IPS-NIHi7 (cell line): ENCODE data around the gene ZGPAT.
"Not testable (repeated sequence)": the region's sequence is repeated elsewhere in the genome, so short reads cannot be mapped to it uniquely, and the experiment has no call there.

ENCODE experiments used
- DNase-seq: peaks from one replicate; pipeline ENCODE4 v3.0.0; 2012; ENCODE audit warnings: mixed read lengths; ENCODE audit errors: extremely low spot score

ZGPAT gene

DNA sequence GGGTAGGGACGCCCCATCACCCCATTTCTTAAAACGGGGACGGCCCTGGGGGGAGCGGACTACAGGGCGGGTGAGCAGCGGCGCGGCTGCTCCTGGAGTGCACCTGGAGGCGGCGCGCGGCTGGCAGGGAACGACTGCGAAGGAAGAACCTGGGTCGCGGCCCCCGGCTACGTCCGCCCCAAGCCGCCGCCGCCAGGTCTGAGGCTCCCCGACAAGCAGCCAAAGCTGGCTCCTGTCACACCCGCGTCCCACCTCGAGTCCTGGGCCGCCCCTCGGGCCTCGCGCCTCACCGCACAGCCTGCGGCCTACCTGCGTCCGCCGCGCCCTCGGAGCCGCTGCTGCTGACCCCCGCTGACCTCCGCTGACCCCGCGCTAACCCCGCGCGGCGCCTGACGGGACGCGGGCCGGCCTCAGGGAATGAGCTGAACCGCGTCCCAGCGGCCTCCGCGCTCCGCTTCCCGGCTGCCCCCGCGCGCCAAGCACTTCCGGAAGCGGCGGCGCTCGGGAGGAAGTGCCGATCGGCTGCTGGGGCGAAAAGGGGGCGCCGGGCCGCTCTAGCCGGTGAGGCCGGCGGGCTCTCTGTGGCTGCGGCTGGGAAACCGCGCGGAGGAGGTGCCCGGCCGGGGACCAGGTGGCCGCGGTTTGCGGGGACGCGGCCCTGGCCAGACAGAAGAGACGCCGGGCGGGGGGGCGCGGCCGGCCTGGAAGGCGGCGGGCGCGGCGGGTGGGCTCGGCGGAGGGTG lies at the start of gene ZGPAT, which contains the start of gene ARFRP1:
ZGPAT (plus strand) TSS at position 482 of the 743 bp plus-strand sequence. CDS start 542 bp downstream, outside the sequence.
ARFRP1 (minus strand) TSS at position 419 of the 743 bp plus-strand sequence. CDS start 885 bp downstream, outside the sequence.
- peak; percentile 95 for DNase-seq

DNA sequence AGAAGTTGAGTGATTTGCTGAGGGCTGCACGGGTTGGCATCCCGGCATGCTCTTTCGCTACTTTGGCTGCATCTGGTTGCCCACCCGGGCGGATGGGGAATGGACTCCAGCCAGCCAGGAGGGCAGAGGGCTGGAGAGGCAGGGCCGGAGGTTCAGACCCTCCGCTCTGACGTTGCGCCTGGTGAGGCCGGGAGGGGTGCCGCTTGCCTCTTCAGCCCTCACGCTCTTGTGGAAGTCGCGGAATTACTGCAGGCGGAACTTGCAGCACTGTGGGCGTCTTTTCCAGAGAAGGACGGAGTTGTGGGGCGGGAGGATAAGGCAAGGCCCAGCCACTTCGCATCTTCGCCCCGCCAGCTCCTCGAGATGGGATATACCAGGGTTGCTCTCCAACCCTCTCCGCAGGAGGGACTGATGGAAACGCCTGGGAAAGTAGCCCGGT lies 49.1 kb upstream of the ZGPAT start:
- DNase-seq = no peak

GRCh38 chr20:63659370-63659769 lies 48.5 kb upstream of the ZGPAT start:
- DNase-seq = no peak

GRCh38 chr20:63660174-63660573 lies 47.7 kb upstream of the ZGPAT start:
- not testable (repeated sequence) for DNase-seq

- DNase-seq = no peak
Measured at GRCh38 chr20:63660622-63661021, 47.2 kb upstream of the ZGPAT start.

- no peak for DNase-seq
Measured at GRCh38 chr20:63661108-63661507, 46.7 kb upstream of the ZGPAT start.

DNA sequence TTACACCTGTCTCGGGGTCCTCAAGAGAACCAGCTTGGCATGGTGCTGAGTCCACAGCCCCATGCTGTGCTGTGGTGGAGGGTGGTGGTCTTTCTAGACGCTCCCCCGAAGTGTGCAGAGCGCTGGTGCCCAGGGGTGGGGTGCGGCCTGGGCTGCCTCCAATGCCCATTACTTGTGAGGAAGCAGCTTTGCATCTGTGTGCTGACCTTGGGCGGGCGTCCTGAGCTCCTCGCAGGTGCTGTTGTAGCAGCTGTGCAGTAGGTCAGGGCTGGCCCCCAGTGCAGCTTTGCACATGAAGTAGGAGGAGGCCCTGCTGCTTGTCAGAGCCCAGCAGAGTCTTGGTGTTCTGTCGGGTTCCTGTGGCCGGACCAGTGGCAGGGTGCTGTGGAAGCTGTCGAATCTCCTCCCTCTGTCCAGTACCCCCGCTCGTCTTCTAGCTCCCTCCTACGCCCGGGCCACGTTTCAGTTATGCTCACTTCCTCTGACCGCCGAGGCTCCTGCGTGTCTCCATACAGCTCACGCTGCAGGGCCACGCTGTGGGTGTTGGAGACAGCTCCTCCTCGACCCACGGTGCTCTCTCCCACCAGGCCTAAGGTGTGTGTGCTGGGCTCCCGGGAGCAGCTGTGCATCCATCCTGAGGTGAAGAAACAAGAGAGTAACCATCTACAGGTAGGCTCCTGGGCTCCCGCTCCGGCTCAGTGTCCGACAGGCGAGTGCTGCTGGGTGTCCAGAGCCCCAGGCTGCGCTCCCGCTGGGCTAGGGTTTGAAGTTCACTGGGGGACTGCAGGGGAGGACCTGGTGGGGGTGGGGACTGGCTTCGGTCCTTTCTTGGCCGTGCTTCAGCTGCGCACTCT lies 45.7 kb upstream of the ZGPAT start:
- no peak for DNase-seq

GRCh38 chr20:63662813-63663189 lies 45.0 kb upstream of the ZGPAT start:
- no peak for DNase-seq

DNA sequence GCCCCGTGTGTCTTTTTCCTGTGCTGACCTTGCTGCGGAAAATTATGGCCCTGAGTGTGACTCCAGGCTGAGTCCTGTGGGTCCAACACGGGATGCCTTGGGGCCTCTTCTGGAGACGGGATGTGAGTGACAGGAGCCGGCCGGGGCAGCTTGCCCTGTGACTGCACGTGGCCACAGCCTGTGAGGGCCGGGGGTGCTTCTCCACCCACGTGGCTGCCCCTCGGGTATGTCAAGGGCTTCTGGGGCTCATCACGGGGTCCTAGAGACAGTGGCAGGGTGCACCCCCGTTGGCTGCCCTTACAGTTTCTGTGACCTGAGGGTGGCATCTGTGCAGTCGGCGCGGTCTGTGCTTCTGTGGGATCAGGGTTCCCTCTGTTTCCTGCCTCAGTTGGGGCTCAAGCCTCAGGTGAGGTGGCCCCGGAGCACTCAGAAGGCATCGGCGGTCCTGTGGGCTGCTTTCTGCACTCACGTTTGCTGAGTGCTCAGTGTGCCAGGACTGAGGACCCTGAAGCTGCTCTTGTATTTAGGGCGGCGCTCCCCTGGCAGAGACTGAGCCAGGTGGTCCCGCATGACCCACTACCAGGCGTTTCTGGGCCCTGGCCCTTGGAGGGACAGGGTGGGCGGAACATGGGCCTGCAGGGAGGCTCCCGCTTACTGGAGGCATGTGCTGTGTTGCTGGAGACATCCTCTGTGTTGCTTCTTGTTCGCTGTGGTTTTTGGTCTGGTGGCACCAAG lies 44.3 kb upstream of the ZGPAT start:
- DNase-seq = no peak

DNA sequence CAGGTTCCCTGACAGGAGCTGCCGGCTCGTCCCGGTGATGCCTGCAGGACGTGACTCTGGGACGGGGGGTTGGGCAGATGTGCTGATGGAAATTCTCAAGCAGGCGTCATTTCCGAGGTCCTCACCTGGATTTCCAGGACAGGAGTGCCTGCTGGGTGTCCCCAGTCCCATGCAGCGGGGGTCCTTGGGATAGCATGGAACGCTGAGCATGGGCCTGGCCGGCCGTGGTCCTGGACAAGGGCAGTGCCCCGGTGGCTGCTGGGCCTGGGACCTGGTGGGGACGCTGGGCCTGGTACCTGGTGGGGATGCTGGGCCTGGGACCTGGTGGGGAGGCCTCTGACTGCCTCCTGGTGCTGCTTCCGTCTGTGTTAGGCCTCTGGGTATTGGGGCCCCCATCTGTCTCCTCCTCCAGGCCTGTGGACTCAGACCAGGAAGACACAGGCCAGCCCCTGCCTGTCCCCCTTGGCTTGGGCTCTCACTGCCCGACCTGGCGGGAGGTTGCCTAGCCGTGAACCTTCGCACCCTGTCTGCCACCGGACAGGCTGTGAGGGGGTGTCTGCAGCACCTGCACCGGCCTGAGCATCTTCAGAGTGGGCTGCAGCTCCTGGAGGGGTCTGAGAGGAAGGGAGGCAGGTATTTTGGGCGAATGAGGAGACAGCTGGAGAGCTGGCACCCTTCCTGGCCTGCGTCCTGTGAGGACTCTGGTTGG lies 43.5 kb upstream of the ZGPAT start:
- DNase-seq = no peak

GRCh38 chr20:63664861-63665594 lies 42.8 kb upstream of the ZGPAT start:
- peak; percentile 66 for DNase-seq

DNA sequence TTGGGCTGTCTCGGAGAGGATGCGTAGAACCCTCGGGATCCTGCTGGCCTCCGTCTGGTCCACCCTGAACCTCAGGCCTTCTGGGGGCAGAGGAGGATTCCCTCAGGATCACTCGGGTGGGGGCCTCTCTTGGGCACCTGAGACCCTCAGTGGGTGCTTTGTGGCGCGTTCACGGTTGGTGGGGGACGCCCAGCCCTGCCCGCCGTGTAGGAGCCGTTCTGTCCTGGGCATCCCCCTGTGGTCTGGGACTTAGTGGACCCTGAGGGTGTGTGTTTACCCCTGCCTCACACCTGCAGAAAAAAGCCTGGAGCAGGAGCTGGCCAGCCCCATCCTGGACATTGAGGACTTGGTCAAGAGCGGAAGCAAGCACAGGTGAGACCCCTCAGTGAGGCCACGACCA lies 42.1 kb upstream of the ZGPAT start:
- no peak for DNase-seq

DNA sequence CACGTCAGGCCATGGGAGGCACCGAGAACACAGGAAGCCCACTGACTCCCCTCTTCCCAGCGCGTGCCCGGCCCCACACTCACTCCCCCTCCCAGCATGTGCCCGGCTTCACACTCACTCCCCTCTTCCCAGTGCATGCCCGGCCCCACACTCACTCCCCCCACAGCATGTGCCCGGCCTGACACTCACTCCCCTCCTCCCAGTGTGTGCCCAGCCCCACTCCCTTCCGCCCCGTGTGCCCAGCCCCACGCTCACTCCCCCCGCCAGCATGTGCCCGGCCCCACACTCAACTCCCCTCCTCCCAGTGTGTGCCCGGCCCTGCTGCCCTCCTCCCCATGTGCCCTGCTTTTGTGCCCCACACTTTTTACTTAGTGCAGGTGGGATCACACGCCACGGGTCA lies 40.0 kb upstream of the ZGPAT start:
- DNase-seq = no peak

GRCh38 chr20:63668351-63668750 lies 39.5 kb upstream of the ZGPAT start:
- no peak for DNase-seq

GRCh38 chr20:63671695-63672094 lies 36.1 kb upstream of the ZGPAT start:
- DNase-seq = not testable (repeated sequence)

DNA sequence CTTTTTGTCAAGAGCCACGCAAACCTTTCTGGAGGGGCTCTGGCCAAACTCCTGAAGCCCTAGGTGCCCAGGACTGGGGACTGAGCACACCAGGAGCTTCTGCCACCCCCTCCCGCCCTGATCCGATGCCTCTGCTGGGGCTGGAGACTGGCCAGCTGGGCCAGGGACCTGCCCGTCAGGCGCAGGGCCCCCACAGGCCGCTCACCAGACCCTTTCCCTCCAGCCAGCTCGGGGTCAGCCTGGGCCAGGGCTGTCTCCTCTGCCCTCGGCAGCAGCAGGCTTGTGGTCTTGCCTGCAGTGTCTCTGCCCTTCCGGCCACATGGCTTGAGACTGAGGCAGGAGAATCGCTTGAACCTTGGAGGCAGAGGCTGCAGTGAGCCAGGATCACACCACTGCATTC lies 35.2 kb upstream of the ZGPAT start:
- no peak for DNase-seq

GRCh38 chr20:63673951-63674350 lies 33.9 kb upstream of the ZGPAT start:
- DNase-seq = no peak

GRCh38 chr20:63675681-63676368 lies 32.0 kb upstream of the ZGPAT start:
- no peak for DNase-seq

GRCh38 chr20:63678071-63678470 lies 29.8 kb upstream of the ZGPAT start:
- no peak for DNase-seq
